Upper lobe of left lung (tissue), 4 donors: Measurements from ENCODE around the gene TMED6.

Experiments used
- EP300 ChIP-seq, 4 donors: sonication (generic); formaldehyde crosslinking; IDR thresholded peaks; one replicate each; pipeline ENCODE4 v1.5.1; 2017; ENCODE audit warnings: antibody characterized with exemption in 4 of 4, control low read depth in 2 of 4
- TF ChIP-seq, protein P1 (sequence below), 6 experiments: fragments of 450-650 bp in 4 of 6; fragments of 200-600 bp in 2 of 6; sonication (generic) in 2 of 6; IDR thresholded peaks; one replicate each; pipeline ENCODE4 v1.5.1; 2016 to 2019; ENCODE audit warnings: antibody characterized with exemption in 6 of 6

DNA sequence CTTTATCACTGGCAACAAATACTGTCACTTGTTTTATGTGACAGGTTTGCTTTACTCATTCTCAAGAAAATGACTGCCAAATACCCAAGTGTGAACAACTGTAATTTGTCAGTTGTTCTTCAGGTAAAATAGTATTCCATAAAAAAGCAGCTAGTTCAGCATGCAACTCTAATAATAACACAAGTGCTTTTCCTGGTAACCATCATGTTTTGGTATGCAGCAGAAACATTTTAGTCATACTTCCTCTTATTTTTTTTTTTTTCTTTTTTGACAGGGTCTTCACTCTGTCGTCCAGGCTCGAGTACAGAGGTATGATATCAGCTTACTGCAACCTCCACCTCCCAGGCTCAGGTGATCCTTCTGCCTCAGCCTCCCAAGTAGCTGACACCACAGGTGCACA lies 29.6 kb upstream of the TMED6 start:
- TF ChIP-seq, protein P1, sequence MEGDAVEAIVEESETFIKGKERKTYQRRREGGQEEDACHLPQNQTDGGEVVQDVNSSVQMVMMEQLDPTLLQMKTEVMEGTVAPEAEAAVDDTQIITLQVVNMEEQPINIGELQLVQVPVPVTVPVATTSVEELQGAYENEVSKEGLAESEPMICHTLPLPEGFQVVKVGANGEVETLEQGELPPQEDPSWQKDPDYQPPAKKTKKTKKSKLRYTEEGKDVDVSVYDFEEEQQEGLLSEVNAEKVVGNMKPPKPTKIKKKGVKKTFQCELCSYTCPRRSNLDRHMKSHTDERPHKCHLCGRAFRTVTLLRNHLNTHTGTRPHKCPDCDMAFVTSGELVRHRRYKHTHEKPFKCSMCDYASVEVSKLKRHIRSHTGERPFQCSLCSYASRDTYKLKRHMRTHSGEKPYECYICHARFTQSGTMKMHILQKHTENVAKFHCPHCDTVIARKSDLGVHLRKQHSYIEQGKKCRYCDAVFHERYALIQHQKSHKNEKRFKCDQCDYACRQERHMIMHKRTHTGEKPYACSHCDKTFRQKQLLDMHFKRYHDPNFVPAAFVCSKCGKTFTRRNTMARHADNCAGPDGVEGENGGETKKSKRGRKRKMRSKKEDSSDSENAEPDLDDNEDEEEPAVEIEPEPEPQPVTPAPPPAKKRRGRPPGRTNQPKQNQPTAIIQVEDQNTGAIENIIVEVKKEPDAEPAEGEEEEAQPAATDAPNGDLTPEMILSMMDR (IDR thresholded peaks at IDR 0.05): no peak
- no peak for TF ChIP-seq EP300 (IDR thresholded peaks at IDR 0.05)
